HEK293 (cell line): ENCODE results near the gene SCUBE3.
A peak's percentile ranks its signal among the peaks of the same experiment; 100 is the strongest.

ENCODE experiments used
- CTCF ChIA-PET: fragments of 350-600 bp; formaldehyde crosslinking; extraction: SDS; loops from one replicate; lab custom pipeline; 2021; ENCODE audit warnings: antibody characterized with exemption; lab: Yijun Ruan, JAX
- POLR2A ChIA-PET: fragments of 300-600 bp; formaldehyde crosslinking; extraction: SDS; loops from one replicate; lab custom pipeline; 2020; ENCODE audit warnings: antibody characterized with exemption, inconsistent platforms; lab: Yijun Ruan, JAX
- H3K27ac ChIP-seq: fragments of 200-500 bp; sonication (Bioruptor generic); 2 replicates; pipeline ENCODE4 v1.5.1; 2014; ENCODE audit warnings: low read depth, low read length, control low read depth, inconsistent platforms; ENCODE audit errors: extremely low read depth
- H3K36me3 ChIP-seq, 2 experiments: fragments of 200-500 bp in 1 of 2; sonication (Bioruptor generic) in 1 of 2; 1 replicate in 1 of 2; 2 replicates in 1 of 2; pipeline ENCODE4 v1.5.1; 2014 to 2017; ENCODE audit warnings: inconsistent platforms in 2 of 2, low read length in 2 of 2; ENCODE audit not compliant: control insufficient read depth in 2 of 2, insufficient read depth in 1 of 2
- H3K4me1 ChIP-seq: fragments of 200-500 bp; sonication (Bioruptor generic); 2 replicates; pipeline ENCODE4 v1.5.1; 2014; ENCODE audit warnings: mild to moderate bottlenecking, low read length, inconsistent platforms; ENCODE audit not compliant: control insufficient read depth, insufficient read depth
- H3K4me3 ChIP-seq: 2 replicates; pipeline ENCODE4 v1.5.1; 2011; ENCODE audit warnings: low read depth, mild to moderate bottlenecking, control low read depth, low read length, moderate library complexity
- H3K9me3 ChIP-seq: fragments of 200-500 bp; sonication (Bioruptor generic); 2 replicates; pipeline ENCODE4 v1.5.1; 2014; ENCODE audit warnings: low read depth, low read length, inconsistent platforms; ENCODE audit not compliant: control insufficient read depth, insufficient read depth
- BCL6B ChIP-seq: fragments of 450-650 bp; formaldehyde crosslinking; IDR thresholded peaks from 2 replicates; pipeline ENCODE4 v1.5.1; 2017; ENCODE audit warnings: missing biosample characterization, missing genetic modification characterization
- GLI2 ChIP-seq: fragments of 450-650 bp; formaldehyde crosslinking; IDR thresholded peaks from 2 replicates; pipeline ENCODE4; 2017; ENCODE audit warnings: missing biosample characterization, missing genetic modification characterization, low read depth, borderline replicate concordance
- KLF10 ChIP-seq: fragments of 450-650 bp; IDR thresholded peaks from 2 replicates; pipeline ENCODE4 v1.5.1; 2018; ENCODE audit warnings: missing biosample characterization, mild to moderate bottlenecking, missing genetic modification characterization
- KLF9 ChIP-seq: fragments of 450-650 bp; formaldehyde crosslinking; IDR thresholded peaks from 2 replicates; pipeline ENCODE4 v1.5.1; 2016; ENCODE audit warnings: missing biosample characterization, missing genetic modification characterization, low read depth
- MYNN ChIP-seq: fragments of 450-650 bp; formaldehyde crosslinking; IDR thresholded peaks from 2 replicates; pipeline ENCODE4 v1.5.1; 2016; ENCODE audit warnings: missing biosample characterization, missing genetic modification characterization, borderline replicate concordance
- MZF1 ChIP-seq: fragments of 450-650 bp; formaldehyde crosslinking; IDR thresholded peaks from 2 replicates; pipeline ENCODE4 v1.5.1; 2017; ENCODE audit warnings: missing biosample characterization, missing genetic modification characterization, borderline replicate concordance
- PRDM6 ChIP-seq: fragments of 450-650 bp; formaldehyde crosslinking; IDR thresholded peaks from 2 replicates; pipeline ENCODE4 v1.5.1; 2017; ENCODE audit warnings: missing biosample characterization, missing genetic modification characterization
- SCRT2 ChIP-seq: fragments of 450-650 bp; formaldehyde crosslinking; IDR thresholded peaks from 2 replicates; pipeline ENCODE4 v1.5.1; 2016; ENCODE audit warnings: missing biosample characterization, missing genetic modification characterization
- SETDB1 ChIP-seq: IDR thresholded peaks from one replicate; pipeline ENCODE4 v1.6.1; 2017; ENCODE audit warnings: mild to moderate bottlenecking, low read length, moderate library complexity, mixed read lengths; ENCODE audit not compliant: insufficient read length
- SP2 ChIP-seq: fragments of 450-650 bp; formaldehyde crosslinking; IDR thresholded peaks from 2 replicates; pipeline ENCODE4 v1.5.1; 2016; ENCODE audit warnings: missing biosample characterization, missing genetic modification characterization
- ZBTB7A ChIP-seq: fragments of 450-650 bp; formaldehyde crosslinking; IDR thresholded peaks from 2 replicates; pipeline ENCODE4 v1.5.1; 2016; ENCODE audit warnings: low read depth, missing biosample characterization, missing genetic modification characterization
- ZFP37 ChIP-seq: fragments of 450-650 bp; formaldehyde crosslinking; IDR thresholded peaks from 2 replicates; pipeline ENCODE4 v1.5.1; 2016; ENCODE audit warnings: missing biosample characterization, missing genetic modification characterization
- ZIC2 ChIP-seq: fragments of 450-650 bp; formaldehyde crosslinking; IDR thresholded peaks from 2 replicates; pipeline ENCODE4 v1.5.1; 2016; ENCODE audit warnings: missing biosample characterization, missing genetic modification characterization
- ZNF10 ChIP-seq: fragments of 450-650 bp; formaldehyde crosslinking; IDR thresholded peaks from 2 replicates; pipeline ENCODE4 v1.5.1; 2017; ENCODE audit warnings: missing biosample characterization, missing genetic modification characterization
- ZNF112 ChIP-seq: fragments of 450-650 bp; formaldehyde crosslinking; IDR thresholded peaks from 2 replicates; pipeline ENCODE4 v1.5.0; 2017; ENCODE audit warnings: missing biosample characterization, missing genetic modification characterization
- ZNF114 ChIP-seq: fragments of 450-650 bp; formaldehyde crosslinking; IDR thresholded peaks from 2 replicates; pipeline ENCODE4 v1.5.0; 2017; ENCODE audit warnings: missing biosample characterization, missing genetic modification characterization
- ZNF2 ChIP-seq: fragments of 450-650 bp; formaldehyde crosslinking; IDR thresholded peaks from 2 replicates; pipeline ENCODE4 v1.5.1; 2016; ENCODE audit warnings: missing biosample characterization, missing genetic modification characterization
- ZNF341 ChIP-seq: fragments of 450-650 bp; formaldehyde crosslinking; IDR thresholded peaks from 2 replicates; pipeline ENCODE4; 2016; ENCODE audit warnings: low read depth, missing biosample characterization, missing genetic modification characterization
- ZNF391 ChIP-seq: fragments of 450-650 bp; formaldehyde crosslinking; IDR thresholded peaks from 2 replicates; pipeline ENCODE4 v1.5.1; 2016; ENCODE audit warnings: low read depth, missing biosample characterization, missing genetic modification characterization, borderline replicate concordance
- ZNF404 ChIP-seq: fragments of 450-650 bp; formaldehyde crosslinking; IDR thresholded peaks from 2 replicates; pipeline ENCODE4 v1.5.1; 2017; ENCODE audit warnings: missing biosample characterization, missing genetic modification characterization
- ZNF433 ChIP-seq: fragments of 450-650 bp; formaldehyde crosslinking; IDR thresholded peaks from 2 replicates; pipeline ENCODE4 v1.5.1; 2016; ENCODE audit warnings: missing biosample characterization, missing genetic modification characterization, low read depth
- ZNF549 ChIP-seq: fragments of 450-650 bp; IDR thresholded peaks from 2 replicates; pipeline ENCODE4 v1.5.1; 2018; ENCODE audit warnings: missing biosample characterization, missing genetic modification characterization, mild to moderate bottlenecking, inconsistent platforms, moderate library complexity
- ZNF560 ChIP-seq: fragments of 450-650 bp; formaldehyde crosslinking; IDR thresholded peaks from 2 replicates; pipeline ENCODE4 v1.5.1; 2017; ENCODE audit warnings: missing biosample characterization, missing genetic modification characterization, borderline replicate concordance
- ZNF600 ChIP-seq: fragments of 450-650 bp; formaldehyde crosslinking; IDR thresholded peaks from 2 replicates; pipeline ENCODE4 v1.5.1; 2016; ENCODE audit warnings: missing biosample characterization, missing genetic modification characterization
- ZNF654 ChIP-seq: fragments of 450-650 bp; formaldehyde crosslinking; IDR thresholded peaks from 2 replicates; pipeline ENCODE4 v1.5.1; 2016; ENCODE audit warnings: low read depth, missing biosample characterization, missing genetic modification characterization
- ZNF670 ChIP-seq: fragments of 450-650 bp; formaldehyde crosslinking; IDR thresholded peaks from 2 replicates; pipeline ENCODE4 v1.5.1; 2016; ENCODE audit warnings: missing biosample characterization, missing genetic modification characterization, low read depth
- ZNF707 ChIP-seq: fragments of 450-650 bp; formaldehyde crosslinking; IDR thresholded peaks from 2 replicates; pipeline ENCODE4 v1.5.1; 2016; ENCODE audit warnings: missing biosample characterization, missing genetic modification characterization
- ZNF76 ChIP-seq: fragments of 450-650 bp; formaldehyde crosslinking; IDR thresholded peaks from 2 replicates; pipeline ENCODE4; 2016; ENCODE audit warnings: low read depth, missing biosample characterization, missing genetic modification characterization, borderline replicate concordance
- ZNF785 ChIP-seq: fragments of 450-650 bp; formaldehyde crosslinking; IDR thresholded peaks from 2 replicates; pipeline ENCODE4 v1.5.1; 2016; ENCODE audit warnings: missing biosample characterization, missing genetic modification characterization
- ZSCAN16 ChIP-seq: fragments of 450-650 bp; formaldehyde crosslinking; IDR thresholded peaks from 2 replicates; pipeline ENCODE4 v1.5.1; 2016; ENCODE audit warnings: missing biosample characterization, missing genetic modification characterization
- ZSCAN30 ChIP-seq: fragments of 450-650 bp; IDR thresholded peaks from 2 replicates; pipeline ENCODE4 v1.5.1; 2018; ENCODE audit warnings: missing biosample characterization, mild to moderate bottlenecking, missing genetic modification characterization, moderate library complexity
- ZXDB ChIP-seq: fragments of 450-650 bp; formaldehyde crosslinking; IDR thresholded peaks from 2 replicates; pipeline ENCODE4 v1.5.1; 2016; ENCODE audit warnings: missing biosample characterization, missing genetic modification characterization
- TF ChIP-seq, protein P1 (sequence below): fragments of 450-650 bp; formaldehyde crosslinking; IDR thresholded peaks from 2 replicates; pipeline ENCODE4 v1.5.1; 2016; ENCODE audit warnings: missing biosample characterization, missing genetic modification characterization

Gene SCUBE3

DNA sequence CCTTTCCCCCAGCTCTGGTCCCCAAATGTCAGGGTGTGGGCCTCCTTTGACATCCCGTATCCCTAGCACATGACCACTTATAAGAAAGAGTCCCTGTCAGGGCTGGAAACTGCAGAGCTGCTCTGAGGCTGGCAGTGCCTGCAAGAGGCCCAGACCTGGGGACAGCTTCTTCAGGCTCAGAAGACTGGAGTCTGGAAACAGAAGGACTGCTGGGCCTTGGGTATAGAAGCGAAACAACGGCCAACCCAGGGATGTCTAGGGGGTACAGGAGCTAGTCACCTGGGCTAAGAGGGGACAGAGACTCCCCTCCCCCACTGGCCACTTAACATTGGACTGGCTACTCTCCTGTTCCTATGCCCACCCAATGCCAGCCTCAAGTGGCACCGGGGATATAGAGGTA, 4.7 kb downstream of the SCUBE3 start:
- no peaks in the 10 kb centered on the region for H3K9me3 ChIP-seq
- ChIA-PET CTCF (interaction anchor here (0.6 to 7.3 kb wide), 4 partner anchors 13 to 954 kb away, joined by 4 to 49 read pairs (median 12); no protein-coding TSS in a partner anchor), POLR2A (no interaction called here)
- peaks cover 38% of the 10 kb centered on the region for H3K4me1 ChIP-seq
- no peak overlapping the region for H3K4me3 ChIP-seq
- no peak overlapping the region for H3K27ac ChIP-seq
- H3K36me3 ChIP-seq = no peaks in the 10 kb centered on the region
- TF ChIP-seq MZF1 (no peak), ZNF76 (tag by site-specific recombination) (no peak), ZNF433 (tag by site-specific recombination) (no peak), MYNN (tag by site-specific recombination) (no peak), BCL6B (tag by site-specific recombination) (no peak)
- TF ChIP-seq, all 188 proteins: peak for 0

- H3K36me3 ChIP-seq = no peaks in the 10 kb centered on the region
- H3K4me3 ChIP-seq = no peak overlapping the region
- CTCF ChIA-PET = interaction anchor here (0.5 to 7.3 kb wide), 5 partner anchors 14 to 196 kb away, joined by 3 to 49 read pairs (median 5); no protein-coding TSS in a partner anchor
- POLR2A ChIA-PET = interaction anchor here (0.9 kb wide), 1 partner anchor 793 kb away, joined by 3 read pairs; the partner anchor contains the start of gene RPS10
- no peaks in the 10 kb centered on the region for H3K9me3 ChIP-seq
- H3K4me1 ChIP-seq = peaks cover 35% of the 10 kb centered on the region
- no peak overlapping the region for H3K27ac ChIP-seq
- TF ChIP-seq ZNF391 (no peak), ZNF600 (tag by site-specific recombination) (peak; percentile 19; the same call in 1 of the 2 replicates), ZNF114 (no peak), ZFP37 (tag by site-specific recombination) (no peak), GLI2 (tag by site-specific recombination) (no peak), ZNF560 (tag by site-specific recombination) (no peak), ZBTB7A (no peak), ZNF707 (tag by site-specific recombination) (no peak), ZSCAN16 (tag by site-specific recombination) (peak; percentile 62; the same call in 1 of the 2 replicates), ZNF112 (tag by site-specific recombination) (no peak), ZNF404 (tag by site-specific recombination) (no peak), ZNF670 (tag by site-specific recombination) (no peak), ZNF10 (tag by site-specific recombination) (no peak), ZIC2 (tag by site-specific recombination) (peak; percentile 86), KLF10 (no peak), ZNF654 (tag by site-specific recombination) (no peak), PRDM6 (peak; percentile 46; the same call in 1 of the 2 replicates), ZNF549 (no peak), KLF9 (tag by site-specific recombination) (no peak), SP2 (tag by site-specific recombination) (no peak), ZSCAN30 (tag by site-specific recombination) (no peak), SETDB1 (no peak), ZXDB (no peak), ZNF785 (tag by site-specific recombination) (no peak), ZNF341 (tag by site-specific recombination) (no peak), SCRT2 (peak; percentile 87), ZNF2 (tag by site-specific recombination) (no peak)
- TF ChIP-seq, protein P1, sequence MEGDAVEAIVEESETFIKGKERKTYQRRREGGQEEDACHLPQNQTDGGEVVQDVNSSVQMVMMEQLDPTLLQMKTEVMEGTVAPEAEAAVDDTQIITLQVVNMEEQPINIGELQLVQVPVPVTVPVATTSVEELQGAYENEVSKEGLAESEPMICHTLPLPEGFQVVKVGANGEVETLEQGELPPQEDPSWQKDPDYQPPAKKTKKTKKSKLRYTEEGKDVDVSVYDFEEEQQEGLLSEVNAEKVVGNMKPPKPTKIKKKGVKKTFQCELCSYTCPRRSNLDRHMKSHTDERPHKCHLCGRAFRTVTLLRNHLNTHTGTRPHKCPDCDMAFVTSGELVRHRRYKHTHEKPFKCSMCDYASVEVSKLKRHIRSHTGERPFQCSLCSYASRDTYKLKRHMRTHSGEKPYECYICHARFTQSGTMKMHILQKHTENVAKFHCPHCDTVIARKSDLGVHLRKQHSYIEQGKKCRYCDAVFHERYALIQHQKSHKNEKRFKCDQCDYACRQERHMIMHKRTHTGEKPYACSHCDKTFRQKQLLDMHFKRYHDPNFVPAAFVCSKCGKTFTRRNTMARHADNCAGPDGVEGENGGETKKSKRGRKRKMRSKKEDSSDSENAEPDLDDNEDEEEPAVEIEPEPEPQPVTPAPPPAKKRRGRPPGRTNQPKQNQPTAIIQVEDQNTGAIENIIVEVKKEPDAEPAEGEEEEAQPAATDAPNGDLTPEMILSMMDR (tag by site-specific recombination) = no peak
Measured at GRCh38 chr6:35219683-35220326, 6.0 kb downstream of the SCUBE3 start.
